Suprapubic skin (tissue), 4 donors: Measurements from ENCODE around the gene CAVIN2. TPM values are rescaled to one million over a fixed set of nuclear protein-coding genes. Genes with fewer than 3 reads are reported as not detected.
"Not testable (repeated sequence)": the region's sequence is repeated elsewhere in the genome, so short reads cannot be mapped to it uniquely, and the experiment has no call there.

Source experiments
- DNase-seq, 2 donors: peaks; one replicate each; pipeline ENCODE4 v3.0.0-alpha.2; 2019; ENCODE audit warnings: low spot score in 2 of 2
- H3K27ac ChIP-seq: fragments of 200-600 bp; sonication (generic); one replicate; pipeline ENCODE4 v1.5.1; 2019
- H3K27me3 ChIP-seq: fragments of 200-600 bp; sonication (generic); one replicate; pipeline ENCODE4 v1.5.1; 2019
- H3K36me3 ChIP-seq: fragments of 200-600 bp; sonication (generic); one replicate; pipeline ENCODE4 v1.5.1; 2019
- H3K4me1 ChIP-seq: fragments of 200-600 bp; sonication (generic); one replicate; pipeline ENCODE4 v1.5.1; 2019
- H3K4me3 ChIP-seq: fragments of 200-600 bp; sonication (generic); one replicate; pipeline ENCODE4 v1.5.1; 2019; ENCODE audit warnings: mild to moderate bottlenecking
- H3K9me3 ChIP-seq: fragments of 200-600 bp; sonication (generic); one replicate; pipeline ENCODE4 v1.5.1; 2019
- CTCF ChIP-seq, 2 donors: fragments of 200-600 bp in 1 of 2; fragments of 450-650 bp in 1 of 2; sonication (generic) in 1 of 2; IDR thresholded peaks; one replicate each; pipeline ENCODE4 v1.5.1; 2016 to 2019; ENCODE audit warnings: antibody characterized with exemption in 2 of 2, mild to moderate bottlenecking in 1 of 2, moderate library complexity in 1 of 2
- EP300 ChIP-seq: sonication (generic); formaldehyde crosslinking; IDR thresholded peaks from one replicate; pipeline ENCODE4 v1.6.1; 2017; ENCODE audit warnings: antibody characterized with exemption
- POLR2A ChIP-seq, 2 donors: fragments of 450-650 bp; IDR thresholded peaks; one replicate each; pipeline ENCODE4 v1.6.1; 2017; ENCODE audit warnings: antibody characterized with exemption in 2 of 2, mild to moderate bottlenecking in 2 of 2, moderate library complexity in 2 of 2
- POLR2AphosphoS5 ChIP-seq, 3 donors: sonication (generic); formaldehyde crosslinking; IDR thresholded peaks; one replicate each; pipeline ENCODE4 v1.6.1; 2017; ENCODE audit warnings: antibody characterized with exemption in 3 of 3
- WGBS: methylation state at CpG from one replicate; pipeline ENCODE4 v1.1.5; 2018; 5-methylcytosine and 5-hydroxymethylcytosine counted together
- total RNA-seq, 4 donors: library from RNA; depleted of rRNA; stranded (reverse); fragments of >200 nt; gene quantifications; one replicate each; pipeline ENCODE4 v1.1.0, GENCODE V29; 2016

Gene CAVIN2
- total RNA-seq, 4 donors from 2014 or later, result 3.8 to 12.9 (median 6.7) TPM

- no peak for TF ChIP-seq EP300
- TF ChIP-seq POLR2A (IDR thresholded peaks at IDR 0.05), result no peak
These were observed 57.1 kb downstream of the CAVIN2 start for GRCh38 chr2:191789796-191790195.

GRCh38 chr2:191786694-191787093 is 60.2 kb downstream of the CAVIN2 start:
- 57% methylated on average over 1 of the region's 1 CpG for WGBS
- H3K36me3 ChIP-seq, result no peaks in the 10 kb centered on the region
- no peak for DNase-seq
- H3K4me1 ChIP-seq, result no peaks in the 10 kb centered on the region
- no peaks in the 10 kb centered on the region for H3K27me3 ChIP-seq
- no peak overlapping the region for H3K4me3 ChIP-seq
- H3K9me3 ChIP-seq, result no peaks in the 10 kb centered on the region
- no peak overlapping the region for H3K27ac ChIP-seq
- no peak for TF ChIP-seq CTCF (IDR thresholded peaks at IDR 0.05)
- TF ChIP-seq EP300, result no peak
- no peak for TF ChIP-seq POLR2AphosphoS5 (IDR thresholded peaks at IDR 0.05)
- TF ChIP-seq POLR2A (IDR thresholded peaks at IDR 0.05), result no peak

More at GRCh38 chr2:191789796-191790195, 57.1 kb downstream of the CAVIN2 start:
- WGBS, result 72% methylated on average over 4 of the region's 4 CpGs
- no peaks in the 10 kb centered on the region for H3K27me3 ChIP-seq
- H3K4me3 ChIP-seq, result no peak overlapping the region
- no peak overlapping the region for H3K27ac ChIP-seq
- H3K4me1 ChIP-seq, result no peaks in the 10 kb centered on the region
- H3K9me3 ChIP-seq, result no peaks in the 10 kb centered on the region
- no peak for DNase-seq
- no peaks in the 10 kb centered on the region for H3K36me3 ChIP-seq

- H3K4me1 ChIP-seq, DNase-seq, H3K9me3 ChIP-seq, H3K4me3 ChIP-seq, H3K36me3 ChIP-seq, H3K27ac ChIP-seq, H3K27me3 ChIP-seq: not testable (repeated sequence)
- WGBS, result 93% methylated on average over 3 of the region's 3 CpGs
These were observed 61.2 kb downstream of the CAVIN2 start for GRCh38 chr2:191785651-191786050.

Other genes starting within 250 kb of the CAVIN2 start
- 10 to 100 TPM in 3 of 4 donors, 1 to 10 TPM in 1; 6.3 to 33.6 (median 16.1) TPM for gene NABP1, start 169.0 kb downstream of the CAVIN2 start, total RNA-seq